Kidney (tissue), 14 donors: Measurements from ENCODE around the gene ZBTB16. TPM values are rescaled to one million over a fixed set of nuclear protein-coding genes. Genes with fewer than 3 reads are reported as not detected.

Source experiments
- DNase-seq, 5 donors: peaks; one replicate each; pipeline ENCODE4 v3.0.0-alpha.2; 2013 to 2020
- FAIRE-seq: peaks from 2 replicates; lab custom pipeline; 2012; peaks lifted over from hg19 to GRCh38; lab: Jason Lieb, UNC
- H3K27ac ChIP-seq, 2 donors: one replicate each; pipeline ENCODE4 v1.7.0; 2013; ENCODE audit warnings: low read depth in 2 of 2, low read length in 2 of 2, inconsistent platforms in 1 of 2
- H3K27me3 ChIP-seq: one replicate; pipeline ENCODE4 v1.7.1; 2013; ENCODE audit warnings: low read length, inconsistent platforms; ENCODE audit not compliant: control insufficient read depth, insufficient read depth
- H3K36me3 ChIP-seq, 3 donors: one replicate each; pipeline versions ENCODE4 v1.7.0 to v1.7.1; 2013; ENCODE audit warnings: low read length in 3 of 3, control low read depth in 1 of 3, inconsistent platforms in 1 of 3; ENCODE audit not compliant: insufficient read depth in 3 of 3, control insufficient read depth in 2 of 3
- H3K4me1 ChIP-seq, 3 donors: one replicate each; pipeline versions ENCODE4 v1.7.0 to v1.7.1; 2013; ENCODE audit warnings: low read length in 3 of 3, inconsistent platforms in 1 of 3, low read depth in 1 of 3; ENCODE audit not compliant: control insufficient read depth in 2 of 3, insufficient read depth in 2 of 3
- H3K4me3 ChIP-seq, 3 donors: one replicate each; pipeline versions ENCODE4 v1.7.0 to v1.8.1; 2013; ENCODE audit warnings: low read length in 3 of 3, control low read depth in 1 of 3, inconsistent platforms in 1 of 3
- H3K9ac ChIP-seq, 3 donors: one replicate each; pipeline versions ENCODE4 v1.7.0 to v1.7.1; 2013; ENCODE audit warnings: low read length in 3 of 3, control low read depth in 1 of 3, inconsistent platforms in 1 of 3
- H3K9me3 ChIP-seq, 3 donors: one replicate each; pipeline versions ENCODE4 v1.7.0 to v1.7.1; 2013; ENCODE audit warnings: low read length in 3 of 3, control low read depth in 1 of 3, inconsistent platforms in 1 of 3; ENCODE audit not compliant: control insufficient read depth in 2 of 3, insufficient read depth in 1 of 3
- intact Hi-C: fragments of 100-400 bp; cut with DNase I; formaldehyde crosslinking; loops from one replicate; pipeline ENCODE4 v1.11.1; 2022
- polyA plus RNA-seq: library from polyadenylated mRNA; stranded (reverse); fragments of 350-450 nt; fragmentation: Illumina TruSeq; extraction: RNeasy Lipid Tissue Mini Kit (QIAGEN cat#74804); gene quantifications from one replicate; pipeline ENCODE4 v1.2.3, GENCODE V29; 2014; ENCODE audit warnings: low read depth, low replicate concordance; ENCODE audit not compliant: insufficient read depth
- total RNA-seq: library from RNA; stranded (reverse); fragmentation: NEBNext Ultra II Directional; extraction: Animal tissue kit (Norgen Biotek cat#: 25700); gene quantifications from one replicate; pipeline ENCODE4 v1.2.1, GENCODE V29; 2021
- TF ChIP-seq, protein P1 (sequence below): IDR thresholded peaks from 3 replicates; pipeline ENCODE4 v1.5.1; 2012; ENCODE audit warnings: mild to moderate bottlenecking, moderate library complexity, borderline replicate concordance; ENCODE audit not compliant: insufficient read depth; ENCODE audit errors: extremely low read depth
- donor health status: control.
- donor health status: control.
- donor health status: control.
- donor health status: control.
- donor health status: control.
- donor health status: DM: yes; HTN: yes; CAD: no.
- donor health status: Normal renal cell carcinoma (clear cell type).

The ZBTB16 gene
- total and polyA plus RNA-seq, 2 donors from 2014 or later, result 2.5 to 126 TPM

- H3K36me3 ChIP-seq, result peaks cover 0 to 4% (median 0%) of the 10 kb centered on the region in 3 donors
- peak overlapping the region; percentile 43 to 80 for H3K27ac ChIP-seq
- H3K4me3 ChIP-seq, result no peak overlapping the region
- peaks cover 3 to 92% (median 84%) of the 10 kb centered on the region in 3 donors for H3K4me1 ChIP-seq
- FAIRE-seq (no peak), DNase-seq (no peak)
- TF ChIP-seq, protein P1, sequence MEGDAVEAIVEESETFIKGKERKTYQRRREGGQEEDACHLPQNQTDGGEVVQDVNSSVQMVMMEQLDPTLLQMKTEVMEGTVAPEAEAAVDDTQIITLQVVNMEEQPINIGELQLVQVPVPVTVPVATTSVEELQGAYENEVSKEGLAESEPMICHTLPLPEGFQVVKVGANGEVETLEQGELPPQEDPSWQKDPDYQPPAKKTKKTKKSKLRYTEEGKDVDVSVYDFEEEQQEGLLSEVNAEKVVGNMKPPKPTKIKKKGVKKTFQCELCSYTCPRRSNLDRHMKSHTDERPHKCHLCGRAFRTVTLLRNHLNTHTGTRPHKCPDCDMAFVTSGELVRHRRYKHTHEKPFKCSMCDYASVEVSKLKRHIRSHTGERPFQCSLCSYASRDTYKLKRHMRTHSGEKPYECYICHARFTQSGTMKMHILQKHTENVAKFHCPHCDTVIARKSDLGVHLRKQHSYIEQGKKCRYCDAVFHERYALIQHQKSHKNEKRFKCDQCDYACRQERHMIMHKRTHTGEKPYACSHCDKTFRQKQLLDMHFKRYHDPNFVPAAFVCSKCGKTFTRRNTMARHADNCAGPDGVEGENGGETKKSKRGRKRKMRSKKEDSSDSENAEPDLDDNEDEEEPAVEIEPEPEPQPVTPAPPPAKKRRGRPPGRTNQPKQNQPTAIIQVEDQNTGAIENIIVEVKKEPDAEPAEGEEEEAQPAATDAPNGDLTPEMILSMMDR, result no peak
- intact Hi-C loops, result loop anchor here (10.0 kb wide), 1 partner anchor 103 kb away; no protein-coding TSS in a partner anchor
- H3K27me3 ChIP-seq, result no peaks in the 10 kb centered on the region
- peak overlapping the region in 1 of 3 donors; percentile 10 for H3K9ac ChIP-seq
- H3K9me3 ChIP-seq, result no peaks in the 10 kb centered on the region
These were observed 107.8 kb downstream of the ZBTB16 start for GRCh38 chr11:114167355-114167754.

GRCh38 chr11:114167771-114168448, 108.4 kb downstream of the ZBTB16 start:
- TF ChIP-seq, protein P1, result no peak
- Histone ChIP-seq H3K27ac (peak overlapping the region; percentile 43 to 80), H3K27me3 (no peaks in the 10 kb centered on the region), H3K9ac (peak overlapping the region in 2 of 3 donors; percentile 10 to 13), H3K4me3 (no peak overlapping the region), H3K4me1 (peaks cover 3 to 95% (median 86%) of the 10 kb centered on the region in 3 donors), H3K36me3 (peaks cover 0 to 4% (median 0%) of the 10 kb centered on the region in 3 donors), H3K9me3 (no peaks in the 10 kb centered on the region)
- DNase-seq (no peak), FAIRE-seq (no peak)
- intact Hi-C loops, result loop anchor here (10.0 kb wide), 1 partner anchor 103 kb away; no protein-coding TSS in a partner anchor

- no peak for FAIRE-seq
- H3K4me3 ChIP-seq, result no peak overlapping the region
- H3K27me3 ChIP-seq, result no peaks in the 10 kb centered on the region
- H3K9me3 ChIP-seq, result no peaks in the 10 kb centered on the region
- H3K9ac ChIP-seq, result peak overlapping the region in 1 of 3 donors; percentile 28
- peak overlapping the region; percentile 43 to 80 for H3K27ac ChIP-seq
- no peak for DNase-seq
- peaks cover 0 to 4% (median 0%) of the 10 kb centered on the region in 3 donors for H3K36me3 ChIP-seq
- intact Hi-C loops, result loop anchor here (10.0 kb wide), 1 partner anchor 104 kb away; no protein-coding TSS in a partner anchor
- TF ChIP-seq, protein P1, result no peak
- peaks cover 3 to 97% (median 89%) of the 10 kb centered on the region in 3 donors for H3K4me1 ChIP-seq
These were observed 109.2 kb downstream of the ZBTB16 start for GRCh38 chr11:114168691-114169090.
